Measurements from ENCODE around the gene JAKMIP1. TPM values are rescaled to one million over a fixed set of nuclear protein-coding genes. Genes with fewer than 3 reads are reported as not detected.

The JAKMIP1 gene
- total and polyA plus RNA-seq, 2 experiments from 2014 or later = not detected

- 10 to 15% methylated on average over 6 of the region's 6 CpGs for WGBS, 2 experiments (ENCODE audit: low coverage in 1 of 2, low lambda C conversion rate in 2 of 2, missing lambda C conversion rate in 2 of 2)
- no peaks in the 10 kb centered on the region for H3K36me3 ChIP-seq (ENCODE audit: low read depth)
- TF ChIP-seq EZH2 (IDR thresholded peaks at IDR 0.05; ENCODE audit: insufficient read depth, poor library complexity, severe bottlenecking) (no peak), EZH2phosphoT487 (IDR thresholded peaks at IDR 0.05; ENCODE audit: insufficient read depth, low read depth) (no peak)
- no peak overlapping the region for H2AFZ ChIP-seq
- H3K27ac ChIP-seq = no peak overlapping the region
- H3K4me3 ChIP-seq = no peak overlapping the region
- in situ Hi-C loops (cut with MboI) = no loop called here
- no peaks in the 10 kb centered on the region for H3K79me2 ChIP-seq (ENCODE audit: insufficient read depth)
- H3K9ac ChIP-seq = no peak overlapping the region
- no peaks in the 10 kb centered on the region for H3K9me2 ChIP-seq (ENCODE audit: insufficient read depth)
- no peaks in the 10 kb centered on the region for H3K4me1 ChIP-seq (ENCODE audit: insufficient read depth)
- no peak for DNase-seq
- H3K9me3 ChIP-seq (ENCODE audit: low read depth) = no peaks in the 10 kb centered on the region
- no peaks in the 10 kb centered on the region for H3F3A ChIP-seq (ENCODE audit: insufficient read depth)
- no peaks in the 10 kb centered on the region for H4K20me1 ChIP-seq (ENCODE audit: insufficient read depth)
- no peak overlapping the region for H3K4me2 ChIP-seq (ENCODE audit: unreplicated experiment)
- H3K27me3 ChIP-seq (replicated peaks; ENCODE audit: insufficient read depth) = no peaks in the 10 kb centered on the region
Measured at GRCh38 chr4:6093671-6094070, 106.7 kb downstream of the JAKMIP1 start.

GRCh38 chr4:6092971-6093370 lies 107.4 kb downstream of the JAKMIP1 start:
- Histone ChIP-seq H3K27me3 (replicated peaks; ENCODE audit: insufficient read depth) (no peaks in the 10 kb centered on the region), H3K79me2 (ENCODE audit: insufficient read depth) (no peaks in the 10 kb centered on the region), H3K36me3 (ENCODE audit: low read depth) (no peaks in the 10 kb centered on the region), H3K27ac (no peak overlapping the region), H4K20me1 (ENCODE audit: insufficient read depth) (no peaks in the 10 kb centered on the region), H3K9me3 (ENCODE audit: low read depth) (no peaks in the 10 kb centered on the region), H2AFZ (no peak overlapping the region), H3K4me2 (ENCODE audit: unreplicated experiment) (no peak overlapping the region), H3K9ac (no peak overlapping the region), H3K9me2 (ENCODE audit: insufficient read depth) (no peaks in the 10 kb centered on the region), H3K4me3 (no peak overlapping the region), H3F3A (ENCODE audit: insufficient read depth) (no peaks in the 10 kb centered on the region), H3K4me1 (ENCODE audit: insufficient read depth) (no peaks in the 10 kb centered on the region)
- TF ChIP-seq EZH2phosphoT487 (IDR thresholded peaks at IDR 0.05; ENCODE audit: insufficient read depth, low read depth) (no peak), EZH2 (IDR thresholded peaks at IDR 0.05; ENCODE audit: insufficient read depth, poor library complexity, severe bottlenecking) (no peak)
- in situ Hi-C loops (cut with MboI) = no loop called here
- 18 to 24% methylated on average over 3 of the region's 3 CpGs for WGBS, 2 experiments (ENCODE audit: low coverage in 1 of 2, low lambda C conversion rate in 2 of 2, missing lambda C conversion rate in 2 of 2)
- DNase-seq = no peak

GRCh38 chr4:6092131-6092530 lies 108.2 kb downstream of the JAKMIP1 start:
- Histone ChIP-seq H4K20me1 (ENCODE audit: insufficient read depth) (no peaks in the 10 kb centered on the region), H3K9ac (no peak overlapping the region), H3F3A (ENCODE audit: insufficient read depth) (no peaks in the 10 kb centered on the region), H3K27ac (no peak overlapping the region), H3K9me3 (ENCODE audit: low read depth) (no peaks in the 10 kb centered on the region), H3K4me3 (no peak overlapping the region), H3K27me3 (replicated peaks; ENCODE audit: insufficient read depth) (no peaks in the 10 kb centered on the region), H2AFZ (no peak overlapping the region), H3K4me1 (ENCODE audit: insufficient read depth) (no peaks in the 10 kb centered on the region), H3K36me3 (ENCODE audit: low read depth) (no peaks in the 10 kb centered on the region), H3K79me2 (ENCODE audit: insufficient read depth) (no peaks in the 10 kb centered on the region), H3K9me2 (ENCODE audit: insufficient read depth) (no peaks in the 10 kb centered on the region), H3K4me2 (ENCODE audit: unreplicated experiment) (no peak overlapping the region)
- DNase-seq = no peak
- in situ Hi-C loops (cut with MboI) = no loop called here
- WGBS, 2 experiments (ENCODE audit: low coverage in 1 of 2, low lambda C conversion rate in 2 of 2, missing lambda C conversion rate in 2 of 2) = 11 to 17% methylated on average over 7 of the region's 7 CpGs
- no peak for TF ChIP-seq EZH2 (IDR thresholded peaks at IDR 0.05; ENCODE audit: insufficient read depth, poor library complexity, severe bottlenecking)

GRCh38 chr4:6090931-6091330 lies 109.4 kb downstream of the JAKMIP1 start:
- 20 to 22% methylated on average over 3 of the region's 3 CpGs for WGBS, 2 experiments (ENCODE audit: low coverage in 1 of 2, low lambda C conversion rate in 2 of 2, missing lambda C conversion rate in 2 of 2)

GRCh38 chr4:6088950-6089349 lies 111.4 kb downstream of the JAKMIP1 start:
- Histone ChIP-seq H2AFZ (no peak overlapping the region), H3K9ac (no peak overlapping the region), H3K27ac (no peak overlapping the region), H3K9me3 (ENCODE audit: low read depth) (no peaks in the 10 kb centered on the region), H3F3A (ENCODE audit: insufficient read depth) (no peaks in the 10 kb centered on the region), H3K36me3 (ENCODE audit: low read depth) (no peaks in the 10 kb centered on the region), H3K9me2 (ENCODE audit: insufficient read depth) (no peaks in the 10 kb centered on the region), H3K4me1 (ENCODE audit: insufficient read depth) (no peaks in the 10 kb centered on the region), H3K4me2 (ENCODE audit: unreplicated experiment) (no peak overlapping the region), H3K27me3 (replicated peaks; ENCODE audit: insufficient read depth) (no peaks in the 10 kb centered on the region; the same call in 1 of the 2 replicates), H3K4me3 (no peak overlapping the region), H3K79me2 (ENCODE audit: insufficient read depth) (no peaks in the 10 kb centered on the region), H4K20me1 (ENCODE audit: insufficient read depth) (no peaks in the 10 kb centered on the region)
- WGBS, 2 experiments (ENCODE audit: low coverage in 1 of 2, low lambda C conversion rate in 2 of 2, missing lambda C conversion rate in 2 of 2) = 12 to 41% methylated on average over 2 of the region's 2 CpGs
- in situ Hi-C loops (cut with MboI) = no loop called here
- no peak for TF ChIP-seq EZH2phosphoT487 (IDR thresholded peaks at IDR 0.05; ENCODE audit: insufficient read depth, low read depth)
- TF ChIP-seq EZH2 (IDR thresholded peaks at IDR 0.05; ENCODE audit: insufficient read depth, poor library complexity, severe bottlenecking) = no peak
- no peak for DNase-seq

More at GRCh38 chr4:6090931-6091330, 109.4 kb downstream of the JAKMIP1 start:
- in situ Hi-C loops (cut with MboI) = no loop called here
- no peaks in the 10 kb centered on the region for H3K9me3 ChIP-seq (ENCODE audit: low read depth)
- no peak for DNase-seq
- no peak for TF ChIP-seq EZH2phosphoT487 (IDR thresholded peaks at IDR 0.05; ENCODE audit: insufficient read depth, low read depth)
- no peak for TF ChIP-seq EZH2 (IDR thresholded peaks at IDR 0.05; ENCODE audit: insufficient read depth, poor library complexity, severe bottlenecking)
- H3K9me2 ChIP-seq (ENCODE audit: insufficient read depth) = no peaks in the 10 kb centered on the region
- H3K9ac ChIP-seq = no peak overlapping the region
- H3K36me3 ChIP-seq (ENCODE audit: low read depth) = no peaks in the 10 kb centered on the region
- H2AFZ ChIP-seq = no peak overlapping the region
- H3K4me1 ChIP-seq (ENCODE audit: insufficient read depth) = no peaks in the 10 kb centered on the region
- H4K20me1 ChIP-seq (ENCODE audit: insufficient read depth) = no peaks in the 10 kb centered on the region
- no peak overlapping the region for H3K27ac ChIP-seq
- H3K4me2 ChIP-seq (ENCODE audit: unreplicated experiment) = no peak overlapping the region
- no peaks in the 10 kb centered on the region for H3K27me3 ChIP-seq (replicated peaks; ENCODE audit: insufficient read depth)
- no peak overlapping the region for H3K4me3 ChIP-seq
- H3K79me2 ChIP-seq (ENCODE audit: insufficient read depth) = no peaks in the 10 kb centered on the region
- no peaks in the 10 kb centered on the region for H3F3A ChIP-seq (ENCODE audit: insufficient read depth)

Data from GM23248 (cell line).